ENCODE data around the gene UBALD2. TPM values are rescaled to one million over a fixed set of nuclear protein-coding genes. Genes with fewer than 3 reads are reported as not detected.

The UBALD2 gene
- total RNA-seq, 4 donors from 2014 or later = 7.9 to 27.2 (median 13.6) TPM

DNA sequence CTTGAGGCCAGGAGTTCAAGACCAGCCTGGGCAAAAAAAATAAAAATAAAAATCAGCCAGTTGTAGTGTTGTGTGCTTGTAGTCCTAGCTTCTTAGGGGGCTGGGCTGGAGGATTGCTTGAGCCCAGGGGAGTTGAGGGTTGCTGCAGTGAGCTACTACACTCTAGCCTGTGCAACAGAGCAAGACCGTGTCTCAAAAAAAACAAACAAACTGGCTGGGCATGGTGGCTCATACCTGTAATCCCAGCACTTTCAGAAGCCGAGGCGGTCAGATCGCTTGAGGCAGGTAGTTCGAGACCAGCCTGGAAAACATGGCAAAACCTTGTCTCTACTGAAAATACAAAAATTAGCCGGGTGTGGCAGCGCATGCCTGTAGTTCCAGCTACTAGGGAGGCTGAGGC lies 4.9 kb upstream of the UBALD2 start:
- Histone ChIP-seq H3K27ac (peak overlapping the region; percentile 36 to 75 (median 56)), H3K36me3 (no peaks in the 10 kb centered on the region), H3K4me1 (peaks cover 20 to 63% (median 31%) of the 10 kb centered on the region in 3 donors), H3K4me3 (no peak overlapping the region), H3K27me3 (no peaks in the 10 kb centered on the region), H3K9me3 (no peaks in the 10 kb centered on the region)
- TF ChIP-seq POLR2A (IDR thresholded peaks at IDR 0.05) = no peak
- TF ChIP-seq, protein P1, sequence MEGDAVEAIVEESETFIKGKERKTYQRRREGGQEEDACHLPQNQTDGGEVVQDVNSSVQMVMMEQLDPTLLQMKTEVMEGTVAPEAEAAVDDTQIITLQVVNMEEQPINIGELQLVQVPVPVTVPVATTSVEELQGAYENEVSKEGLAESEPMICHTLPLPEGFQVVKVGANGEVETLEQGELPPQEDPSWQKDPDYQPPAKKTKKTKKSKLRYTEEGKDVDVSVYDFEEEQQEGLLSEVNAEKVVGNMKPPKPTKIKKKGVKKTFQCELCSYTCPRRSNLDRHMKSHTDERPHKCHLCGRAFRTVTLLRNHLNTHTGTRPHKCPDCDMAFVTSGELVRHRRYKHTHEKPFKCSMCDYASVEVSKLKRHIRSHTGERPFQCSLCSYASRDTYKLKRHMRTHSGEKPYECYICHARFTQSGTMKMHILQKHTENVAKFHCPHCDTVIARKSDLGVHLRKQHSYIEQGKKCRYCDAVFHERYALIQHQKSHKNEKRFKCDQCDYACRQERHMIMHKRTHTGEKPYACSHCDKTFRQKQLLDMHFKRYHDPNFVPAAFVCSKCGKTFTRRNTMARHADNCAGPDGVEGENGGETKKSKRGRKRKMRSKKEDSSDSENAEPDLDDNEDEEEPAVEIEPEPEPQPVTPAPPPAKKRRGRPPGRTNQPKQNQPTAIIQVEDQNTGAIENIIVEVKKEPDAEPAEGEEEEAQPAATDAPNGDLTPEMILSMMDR (IDR thresholded peaks at IDR 0.05) = no peak
- intact Hi-C loops (cut with DNase I) = no loop called here
- DNase-seq = no peak
- 83 to 91% methylated on average over 7 of the region's 7 CpGs for WGBS, 2 donors

DNA sequence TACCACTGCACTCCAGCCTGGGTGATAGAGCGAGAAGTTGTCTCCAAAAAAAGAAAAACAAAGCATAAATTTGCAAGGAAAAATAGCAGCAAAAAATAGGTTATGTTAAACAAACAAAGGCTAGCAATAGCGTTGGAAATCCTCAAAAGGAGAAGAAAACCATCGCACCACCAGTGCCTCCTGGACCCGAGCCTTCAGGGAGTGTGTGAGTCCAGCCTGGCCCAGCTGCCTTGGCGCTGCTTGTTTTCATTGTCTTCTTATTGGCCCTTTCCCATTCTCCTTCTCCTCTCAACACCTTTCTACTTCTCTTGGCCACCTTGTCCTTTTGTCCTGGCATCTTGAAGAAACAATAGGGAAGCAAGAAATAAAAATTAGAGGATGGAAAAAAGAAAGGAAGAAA lies 4.5 kb upstream of the UBALD2 start:
- Histone ChIP-seq H3K27me3 (no peaks in the 10 kb centered on the region), H3K4me3 (peak overlapping the region in 1 of 4 donors; percentile 1), H3K9me3 (no peaks in the 10 kb centered on the region), H3K4me1 (peaks cover 20 to 63% (median 31%) of the 10 kb centered on the region in 3 donors), H3K36me3 (no peaks in the 10 kb centered on the region), H3K27ac (peak overlapping the region in 2 of 4 donors; percentile 70 to 75)
- DNase-seq = no peak
- no peak for TF ChIP-seq POLR2A (IDR thresholded peaks at IDR 0.05)
- TF ChIP-seq, protein P1 (IDR thresholded peaks at IDR 0.05) = no peak
- WGBS, 2 donors = 58 to 89% methylated on average over 4 to 5 of the region's 5 CpGs
- intact Hi-C loops (cut with DNase I) = no loop called here

DNA sequence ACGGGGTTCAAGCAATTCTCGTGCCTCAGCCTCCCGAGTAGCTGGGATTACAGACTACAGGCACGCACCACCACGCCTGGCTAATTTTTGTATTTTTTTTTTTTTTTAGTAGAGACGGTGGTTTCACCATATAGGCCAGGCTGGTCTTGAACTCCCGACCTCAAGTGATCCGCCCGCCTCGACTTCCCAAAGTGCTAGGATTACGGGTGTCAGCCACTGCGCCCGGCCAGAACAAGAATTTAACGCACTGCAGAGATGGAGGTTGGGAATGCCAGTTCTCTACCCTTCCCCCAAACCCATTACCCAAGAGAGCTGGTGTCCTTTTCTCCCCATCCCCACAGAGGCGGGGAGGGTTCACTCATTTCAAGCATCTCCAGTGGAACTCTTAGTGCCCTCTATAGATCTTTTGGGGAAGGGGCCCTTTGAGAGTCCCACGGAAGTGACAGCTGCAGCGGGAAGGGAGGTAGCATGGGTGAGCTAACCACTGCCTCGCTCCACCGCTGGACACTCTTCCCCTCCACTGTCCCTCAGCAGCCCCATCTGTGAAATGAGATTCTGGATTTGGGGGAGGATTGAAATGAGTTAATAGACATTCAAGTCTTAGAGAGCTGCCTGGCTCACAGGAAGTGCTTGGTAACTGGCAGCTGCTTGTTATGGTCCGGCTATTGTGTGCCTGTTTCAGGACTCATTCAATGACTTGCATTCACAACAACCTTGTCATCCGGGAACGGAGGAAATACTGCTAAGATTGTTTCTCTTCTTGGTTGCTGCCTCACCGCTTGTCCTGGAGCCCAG lies 3.5 kb upstream of the UBALD2 start:
- Histone ChIP-seq H3K9me3 (no peaks in the 10 kb centered on the region), H3K4me3 (no peak overlapping the region), H3K4me1 (peaks cover 22 to 67% (median 33%) of the 10 kb centered on the region in 3 donors), H3K27me3 (no peaks in the 10 kb centered on the region), H3K27ac (peak overlapping the region; percentile 67 to 86 (median 82)), H3K36me3 (no peaks in the 10 kb centered on the region)
- no peak for DNase-seq
- WGBS, 2 donors = 66 to 78% methylated on average over 11 to 15 of the region's 23 CpGs
- TF ChIP-seq, protein P1 (IDR thresholded peaks at IDR 0.05) = no peak
- TF ChIP-seq POLR2A (IDR thresholded peaks at IDR 0.05) = no peak
- intact Hi-C loops (cut with DNase I) = no loop called here

DNA sequence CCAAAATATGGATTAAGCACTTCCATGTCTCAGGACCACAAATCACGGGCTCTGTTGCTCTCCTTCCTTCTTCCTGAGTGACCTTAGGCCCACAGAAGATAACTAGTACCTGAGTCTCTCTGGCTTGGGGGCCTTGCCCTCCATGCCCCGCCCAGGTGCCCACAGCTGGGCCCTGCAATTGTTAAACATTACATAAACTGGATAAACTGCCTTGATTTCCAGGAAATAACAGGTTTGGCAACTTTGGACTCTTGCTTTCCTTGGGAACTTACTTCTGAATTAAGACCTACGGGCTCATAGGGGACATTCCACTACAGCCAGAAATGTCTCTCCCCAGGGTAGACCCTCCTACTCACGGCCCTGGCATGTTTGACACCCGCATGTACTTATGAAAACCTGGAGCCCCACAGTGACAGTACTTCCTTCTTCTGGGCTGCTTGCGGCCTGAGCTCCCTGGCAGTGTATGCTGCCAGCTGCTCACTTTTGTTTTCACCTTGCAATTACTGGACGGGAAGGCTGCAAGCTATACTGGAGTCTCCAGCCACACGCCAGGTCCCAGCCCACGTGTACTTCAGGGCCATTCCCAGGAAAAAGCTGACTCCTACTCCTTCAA lies 2.3 kb upstream of the UBALD2 start:
- Histone ChIP-seq H3K4me1 (peaks cover 34 to 79% (median 44%) of the 10 kb centered on the region in 3 donors), H3K27me3 (no peaks in the 10 kb centered on the region), H3K27ac (peak overlapping the region; percentile 79 to 86 (median 82)), H3K36me3 (no peaks in the 10 kb centered on the region), H3K4me3 (peak overlapping the region in 1 of 4 donors; percentile 4), H3K9me3 (no peaks in the 10 kb centered on the region)
- peak in 1 of 4 donors; percentile 44 for TF ChIP-seq POLR2A (IDR thresholded peaks at IDR 0.05)
- TF ChIP-seq, protein P1 (IDR thresholded peaks at IDR 0.05) = no peak
- no peak for DNase-seq
- 27 to 33% methylated on average over 8 to 9 of the region's 9 CpGs for WGBS, 2 donors
- intact Hi-C loops (cut with DNase I) = no loop called here

DNA sequence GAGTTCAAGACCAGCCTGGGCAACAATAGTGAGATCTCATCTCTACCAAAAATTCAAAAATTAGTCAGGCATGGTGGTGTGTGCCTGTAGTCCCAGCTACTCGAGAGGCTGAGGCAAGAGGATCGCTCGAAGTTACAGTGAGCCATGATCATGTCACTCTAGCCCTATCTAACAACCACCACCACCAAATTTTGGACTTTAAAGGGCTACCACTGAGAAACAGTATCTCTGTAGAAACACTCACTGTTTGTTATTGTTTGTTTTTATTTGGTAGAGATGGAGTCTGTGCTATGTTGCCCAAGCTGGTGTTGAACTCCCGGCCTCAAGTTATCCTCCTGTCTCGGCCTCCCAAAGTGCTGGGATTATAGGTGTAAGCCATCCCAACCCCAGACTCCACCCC lies 1.3 kb upstream of the UBALD2 start:
- no peak overlapping the region for H3K4me3 ChIP-seq
- no peaks in the 10 kb centered on the region for H3K9me3 ChIP-seq
- H3K4me1 ChIP-seq = peaks cover 45 to 83% (median 52%) of the 10 kb centered on the region in 3 donors
- H3K27ac ChIP-seq = peak overlapping the region; percentile 79 to 86 (median 82)
- H3K36me3 ChIP-seq = peaks cover 0 to 3% (median 0%) of the 10 kb centered on the region in 3 donors
- no peak for DNase-seq
- intact Hi-C loops (cut with DNase I) = no loop called here
- H3K27me3 ChIP-seq = no peaks in the 10 kb centered on the region
- no peak for TF ChIP-seq POLR2A (IDR thresholded peaks at IDR 0.05)
- TF ChIP-seq, protein P1 (IDR thresholded peaks at IDR 0.05) = no peak
- 74 to 80% methylated on average over 5 of the region's 5 CpGs for WGBS, 2 donors

All from esophagus squamous epithelium (tissue), 5 donors.